ENCODE measurements around the gene TCEAL7.

- TF ChIP-seq MLX (CRISPR knock-in tag; IDR thresholded peaks at IDR 0.05) (no peak), BORCS8-MEF2B (CRISPR knock-in tag; IDR thresholded peaks at IDR 0.05) (no peak), SMC3 (IDR thresholded peaks at IDR 0.05; ENCODE audit: low read length) (no peak), ETV5 (CRISPR knock-in tag; IDR thresholded peaks at IDR 0.05; ENCODE audit: borderline replicate concordance) (no peak), ZKSCAN8 (CRISPR knock-in tag; IDR thresholded peaks at IDR 0.05; ENCODE audit: borderline replicate concordance) (no peak), ZFX (CRISPR knock-in tag; IDR thresholded peaks at IDR 0.05; ENCODE audit: low read depth) (no peak), POLR2AphosphoS5 (IDR thresholded peaks at IDR 0.05; ENCODE audit: low read depth, low read length) (no peak), ZNF704 (CRISPR knock-in tag; IDR thresholded peaks at IDR 0.05; ENCODE audit: borderline replicate concordance) (no peak), RAD51 (IDR thresholded peaks at IDR 0.05; ENCODE audit: borderline replicate concordance) (no peak)
- TF ChIP-seq, protein P1, sequence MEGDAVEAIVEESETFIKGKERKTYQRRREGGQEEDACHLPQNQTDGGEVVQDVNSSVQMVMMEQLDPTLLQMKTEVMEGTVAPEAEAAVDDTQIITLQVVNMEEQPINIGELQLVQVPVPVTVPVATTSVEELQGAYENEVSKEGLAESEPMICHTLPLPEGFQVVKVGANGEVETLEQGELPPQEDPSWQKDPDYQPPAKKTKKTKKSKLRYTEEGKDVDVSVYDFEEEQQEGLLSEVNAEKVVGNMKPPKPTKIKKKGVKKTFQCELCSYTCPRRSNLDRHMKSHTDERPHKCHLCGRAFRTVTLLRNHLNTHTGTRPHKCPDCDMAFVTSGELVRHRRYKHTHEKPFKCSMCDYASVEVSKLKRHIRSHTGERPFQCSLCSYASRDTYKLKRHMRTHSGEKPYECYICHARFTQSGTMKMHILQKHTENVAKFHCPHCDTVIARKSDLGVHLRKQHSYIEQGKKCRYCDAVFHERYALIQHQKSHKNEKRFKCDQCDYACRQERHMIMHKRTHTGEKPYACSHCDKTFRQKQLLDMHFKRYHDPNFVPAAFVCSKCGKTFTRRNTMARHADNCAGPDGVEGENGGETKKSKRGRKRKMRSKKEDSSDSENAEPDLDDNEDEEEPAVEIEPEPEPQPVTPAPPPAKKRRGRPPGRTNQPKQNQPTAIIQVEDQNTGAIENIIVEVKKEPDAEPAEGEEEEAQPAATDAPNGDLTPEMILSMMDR (CRISPR knock-in tag; IDR thresholded peaks at IDR 0.05), result no peak
These were observed 26.8 kb downstream of the TCEAL7 start for GRCh38 chrX:103356858-103357257.

Measured in HepG2 (cell line).